Midbrain (tissue), 1 donor: ENCODE results near the gene FAM3D.
A peak's percentile ranks its signal among the peaks of the same experiment; 100 is the strongest.

Source experiments
- DNase-seq: peaks from one replicate; lab custom pipeline; 2025; lab: John Stamatoyannopoulos, UW

The FAM3D gene

DNA sequence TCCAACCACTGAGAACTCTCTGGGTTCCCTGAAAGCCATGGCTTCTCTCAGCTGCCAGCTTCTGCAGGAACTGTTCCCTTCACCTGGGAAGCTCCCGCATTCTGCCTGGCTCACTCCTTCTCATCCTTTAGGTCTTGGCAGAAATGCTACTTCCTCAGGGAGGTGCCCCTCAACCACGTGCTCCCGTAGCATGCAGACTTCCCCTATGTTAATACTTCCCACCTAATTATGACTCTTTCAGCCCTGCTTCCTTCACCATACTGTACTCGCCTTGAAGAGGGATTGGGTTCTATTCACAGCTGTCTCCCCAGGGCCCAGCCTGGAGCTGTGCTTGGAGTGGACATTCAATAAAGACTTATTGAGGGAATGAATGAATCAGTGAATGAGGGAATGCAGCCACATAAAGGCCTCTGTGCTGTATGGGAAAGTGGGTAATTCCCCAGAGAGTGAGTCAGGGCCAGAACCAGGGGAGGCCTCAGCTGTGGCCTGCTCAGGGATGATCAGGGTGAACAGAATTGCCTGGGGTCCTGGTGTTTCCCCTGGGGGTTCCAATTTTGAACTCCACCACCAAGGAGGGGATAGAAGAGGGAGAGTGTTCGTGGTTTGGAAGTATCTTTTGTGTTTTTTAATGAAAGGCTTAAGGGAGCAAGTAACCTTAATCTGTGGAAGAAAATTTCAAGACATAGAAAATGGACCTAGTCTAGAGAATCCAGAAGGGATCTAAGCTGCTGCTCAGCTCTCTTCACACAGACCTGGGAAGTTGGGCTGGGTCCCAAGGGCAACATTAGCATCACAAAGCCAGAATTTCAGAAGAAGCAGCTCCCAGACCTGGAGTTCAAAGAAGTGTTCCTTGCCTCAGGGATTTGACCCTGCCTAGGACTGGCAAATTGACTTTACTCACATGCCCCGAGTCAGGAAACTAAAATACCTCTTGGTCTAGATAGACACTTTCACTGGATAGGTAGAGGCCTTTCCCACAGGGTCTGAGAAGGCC is 74.8 kb downstream of the FAM3D start:
- DNase-seq, result no peak

DNA sequence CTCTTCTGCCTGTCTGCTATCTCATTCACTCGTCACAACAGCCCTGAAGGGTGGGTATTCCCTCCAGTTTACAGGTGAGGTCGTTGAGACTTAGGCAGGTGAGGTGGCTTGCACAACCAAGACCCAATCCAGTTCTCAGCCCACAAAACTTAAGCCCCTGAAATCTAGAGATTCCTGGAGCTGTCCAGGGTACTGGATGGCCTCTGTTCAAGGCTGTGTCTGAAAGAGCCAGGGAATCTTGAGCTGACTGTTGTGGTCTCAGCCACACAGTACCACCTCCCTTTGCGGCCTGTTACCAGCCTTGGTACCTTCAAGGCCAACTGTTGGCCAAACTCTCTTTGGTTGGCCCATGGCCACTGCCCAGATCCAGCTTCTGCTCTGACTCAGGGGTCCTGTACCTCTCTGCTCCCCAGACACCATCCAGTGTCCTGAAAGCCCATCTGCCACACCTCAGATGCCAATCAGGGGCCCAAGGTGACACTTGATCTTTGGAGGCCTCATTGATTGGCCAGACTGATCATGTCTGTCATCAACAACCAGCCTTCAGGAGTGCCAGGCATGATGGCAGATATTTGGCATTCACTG is 78.5 kb downstream of the FAM3D start:
- no peak for DNase-seq

DNA sequence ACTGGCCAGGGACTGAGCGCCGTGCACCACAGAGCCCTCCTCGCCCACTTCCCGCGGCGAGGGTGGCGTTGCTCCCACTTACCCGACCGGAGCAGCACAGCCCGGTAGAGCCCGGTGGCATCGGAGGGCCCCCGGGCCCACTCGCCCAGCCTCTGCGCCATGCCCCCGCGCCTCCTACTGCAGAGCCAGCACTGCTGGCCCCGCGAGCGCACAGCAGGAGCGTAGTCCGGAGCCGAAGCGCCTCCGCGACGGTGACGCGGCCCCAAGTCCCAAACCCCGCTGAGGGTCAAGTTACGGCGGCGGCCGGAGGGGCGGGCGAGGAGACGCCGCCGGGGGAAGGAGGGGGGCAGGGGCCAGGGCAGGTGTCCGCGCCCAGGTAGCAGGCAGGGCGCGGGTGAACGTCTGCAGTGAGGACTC is 79.8 kb downstream of the FAM3D start:
- no peak for DNase-seq

DNA sequence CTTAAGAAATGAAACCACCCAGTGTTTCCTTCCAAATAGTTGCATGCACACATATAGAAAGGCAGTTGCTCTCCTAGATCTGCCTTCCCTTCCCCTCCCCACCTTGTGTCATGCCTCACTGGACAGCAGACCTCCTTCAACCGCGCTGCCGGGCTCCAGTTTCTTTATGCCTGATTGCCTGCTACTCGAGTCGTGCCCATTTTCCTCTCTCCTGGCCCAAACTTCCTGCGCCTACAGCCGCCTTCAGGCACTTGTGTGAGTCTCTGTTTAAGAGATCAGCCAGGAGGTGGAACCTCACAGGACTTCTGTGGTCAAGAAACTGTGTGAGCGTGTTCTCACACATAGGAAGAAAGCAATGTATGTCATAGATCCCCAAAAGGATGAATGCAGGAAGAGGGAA is 80.6 kb downstream of the FAM3D start:
- no peak for DNase-seq

DNA sequence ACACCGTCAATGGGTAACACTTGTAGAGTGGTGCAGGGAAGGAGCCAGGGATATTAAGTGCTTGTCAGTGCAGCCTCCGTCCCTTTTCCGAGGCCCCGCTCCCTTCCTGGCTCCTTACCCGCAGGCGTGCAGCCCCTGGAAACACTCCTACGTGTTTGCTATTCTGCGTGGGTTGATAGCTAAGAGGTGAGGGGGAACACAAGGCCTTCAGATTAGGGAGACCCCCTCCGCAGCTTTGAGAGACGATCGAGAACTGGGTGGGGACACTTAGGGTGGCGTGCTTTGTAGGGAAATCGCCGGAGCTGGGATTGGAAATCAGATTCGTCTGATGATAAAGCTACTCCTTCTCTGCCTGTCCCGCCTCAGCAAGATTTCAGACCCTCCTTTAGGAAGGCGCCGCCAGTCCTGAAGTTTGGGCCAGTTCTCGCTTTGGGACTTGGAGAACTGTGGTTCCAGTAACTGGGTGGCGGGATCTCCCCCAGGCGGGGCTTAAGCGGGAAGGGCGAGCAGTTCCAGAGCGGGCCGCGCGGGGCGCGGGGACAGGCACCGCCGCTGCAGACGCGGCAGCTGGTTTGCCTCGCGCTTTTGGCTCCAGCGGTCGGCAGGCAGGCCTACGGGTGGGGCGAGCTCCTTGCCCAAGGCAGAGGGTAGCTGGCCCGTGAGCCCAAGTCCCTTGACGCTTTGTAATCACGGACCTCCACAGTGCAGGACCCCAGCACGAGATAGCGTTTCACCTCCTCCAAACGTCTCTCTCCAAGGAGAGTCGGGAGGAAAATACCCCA is 81.4 kb downstream of the FAM3D start:
- peak; percentile 82 for DNase-seq

DNA sequence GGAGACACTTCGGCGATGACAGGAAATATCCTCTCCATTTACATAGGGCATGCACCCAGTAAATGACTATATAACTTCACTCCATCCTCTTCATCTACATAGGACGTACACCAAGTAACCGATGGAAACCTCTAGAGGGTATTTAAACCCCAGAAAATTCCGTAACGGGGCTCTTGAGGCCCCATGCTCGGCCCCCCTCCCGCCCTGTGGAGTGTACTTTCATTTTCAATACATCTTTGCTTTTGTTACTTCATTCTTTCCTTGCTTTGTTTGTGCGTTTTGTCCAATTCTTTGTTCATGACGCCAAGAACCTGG is 81.9 kb downstream of the FAM3D start:
- DNase-seq, result peak; percentile 53
